Measurements from ENCODE around the gene PCSK5.
"Not testable (repeated sequence)": the region's sequence is repeated elsewhere in the genome, so short reads cannot be mapped to it uniquely, and the experiment has no call there.

Gene PCSK5

DNA sequence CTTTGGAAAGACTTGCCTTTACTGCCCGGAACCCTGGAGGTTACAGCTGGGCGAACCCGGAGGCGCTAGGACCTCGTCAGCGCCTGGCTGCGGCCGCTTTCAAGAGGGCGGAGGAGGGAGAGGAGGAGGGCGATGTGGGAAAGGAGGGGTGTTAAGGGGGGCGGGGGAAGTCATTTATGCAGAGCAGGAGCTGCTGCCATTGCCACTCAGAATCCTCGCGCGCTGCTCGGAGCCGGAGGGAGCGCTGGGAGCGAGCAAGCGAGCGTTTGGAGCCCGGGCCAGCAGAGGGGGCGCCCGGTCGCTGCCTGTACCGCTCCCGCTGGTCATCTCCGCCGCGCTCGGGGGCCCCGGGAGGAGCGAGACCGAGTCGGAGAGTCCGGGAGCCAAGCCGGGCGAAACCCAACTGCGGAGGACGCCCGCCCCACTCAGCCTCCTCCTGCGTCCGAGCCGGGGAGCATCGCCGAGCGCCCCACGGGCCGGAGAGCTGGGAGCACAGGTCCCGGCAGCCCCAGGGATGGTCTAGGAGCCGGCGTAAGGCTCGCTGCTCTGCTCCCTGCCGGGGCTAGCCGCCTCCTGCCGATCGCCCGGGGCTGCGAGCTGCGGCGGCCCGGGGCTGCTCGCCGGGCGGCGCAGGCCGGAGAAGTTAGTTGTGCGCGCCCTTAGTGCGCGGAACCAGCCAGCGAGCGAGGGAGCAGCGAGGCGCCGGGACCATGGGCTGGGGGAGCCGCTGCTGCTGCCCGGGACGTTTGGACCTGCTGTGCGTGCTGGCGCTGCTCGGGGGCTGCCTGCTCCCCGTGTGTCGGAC, at the start of gene PCSK5:
Gene PCSK5 (plus strand): TSS at position 202 of the 805 bp plus-strand sequence. CDS start 509 bp downstream, at position 711.
- DNase-seq, result peak; percentile 42

DNA sequence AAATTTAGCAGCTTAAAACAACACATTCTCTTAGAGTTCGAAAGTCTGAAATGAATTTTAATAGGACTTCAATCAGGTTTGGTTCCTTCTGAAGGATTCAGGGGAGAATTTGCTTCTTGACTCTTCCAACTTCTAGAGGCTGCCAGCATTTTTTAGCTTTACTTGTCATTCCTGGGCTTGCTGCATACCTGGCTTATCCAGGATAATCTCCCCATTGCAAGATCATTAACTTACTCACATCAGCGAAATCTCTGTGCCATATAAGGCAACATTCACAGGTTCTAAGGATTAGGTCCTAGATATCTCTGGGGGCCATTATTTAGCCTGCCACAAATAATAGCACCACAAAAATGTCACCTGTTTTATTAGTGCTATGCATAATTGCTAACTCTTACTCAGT, 46.2 kb upstream of the PCSK5 start:
- no peak for DNase-seq

DNA sequence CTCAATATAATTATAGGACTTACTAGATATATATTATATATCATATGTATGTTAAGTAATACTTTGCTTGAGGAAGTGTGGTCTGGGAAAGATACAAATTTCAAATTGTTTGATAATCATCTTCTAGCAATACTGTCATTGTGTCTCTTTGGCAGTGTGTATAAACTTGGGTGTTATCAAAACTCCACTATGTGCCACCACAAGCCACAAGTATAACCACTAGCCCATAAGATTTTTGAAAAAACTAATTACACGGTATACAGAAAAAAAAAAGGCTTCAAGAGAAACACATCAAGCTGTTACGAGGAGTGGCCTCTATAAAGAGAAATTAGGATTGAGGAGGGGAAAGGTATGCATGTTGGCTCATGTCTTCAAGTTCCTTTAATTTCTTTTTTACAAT, 44.7 kb upstream of the PCSK5 start:
- no peak for DNase-seq

DNA sequence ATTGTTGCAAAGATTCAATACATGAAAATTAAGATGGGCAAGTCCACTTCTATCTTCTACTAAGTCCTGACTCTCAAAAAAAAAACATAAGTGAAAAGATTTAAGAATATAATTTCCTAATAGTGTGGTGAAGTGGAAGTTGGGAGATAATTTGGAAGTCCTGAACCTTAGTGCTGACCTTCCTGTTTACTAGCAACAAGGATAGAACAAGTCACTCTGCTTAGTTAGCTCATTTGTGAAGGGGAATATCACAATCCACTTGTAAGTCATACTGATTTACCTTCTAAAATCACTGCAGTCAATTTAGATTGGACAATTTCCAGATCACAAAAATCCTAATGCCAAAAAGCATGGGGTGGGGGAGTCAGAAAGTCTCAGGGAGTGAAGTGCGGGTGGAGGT, 43.4 kb upstream of the PCSK5 start:
- no peak for DNase-seq

DNA sequence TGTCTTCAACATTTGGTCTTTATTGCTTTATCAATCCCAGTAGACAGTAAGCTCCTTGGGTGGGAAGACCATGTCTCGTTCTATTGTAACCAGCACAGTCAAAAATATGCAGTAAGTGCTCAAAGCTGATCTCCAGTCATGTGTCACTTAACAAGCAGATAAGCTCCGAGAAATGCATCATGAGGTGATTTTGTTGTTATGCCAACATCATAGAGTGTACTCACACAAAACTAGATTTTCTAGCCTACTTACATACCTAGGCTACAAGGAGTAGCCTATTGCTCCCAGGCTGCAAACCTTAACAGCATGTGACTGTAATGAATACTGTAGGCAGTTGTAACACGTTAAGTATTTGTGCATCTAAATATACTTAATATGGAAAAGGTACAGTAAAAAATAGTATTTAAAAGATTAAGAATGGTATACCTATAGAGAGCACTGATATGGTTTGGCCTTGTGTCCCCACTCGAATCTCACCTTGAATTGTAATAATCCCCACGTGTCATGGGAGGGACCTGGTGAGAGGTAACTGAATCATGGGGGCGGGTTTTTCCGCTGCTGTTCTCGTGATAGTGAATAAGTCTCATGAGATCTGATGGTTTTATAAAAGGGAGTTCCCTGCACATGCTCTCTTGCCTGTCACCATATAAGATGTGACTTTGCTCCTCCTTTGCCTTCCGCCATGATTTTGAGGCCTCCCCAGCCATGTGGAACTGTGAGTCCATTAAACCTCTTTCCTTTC, 39.8 kb upstream of the PCSK5 start:
- no peak for DNase-seq

DNA sequence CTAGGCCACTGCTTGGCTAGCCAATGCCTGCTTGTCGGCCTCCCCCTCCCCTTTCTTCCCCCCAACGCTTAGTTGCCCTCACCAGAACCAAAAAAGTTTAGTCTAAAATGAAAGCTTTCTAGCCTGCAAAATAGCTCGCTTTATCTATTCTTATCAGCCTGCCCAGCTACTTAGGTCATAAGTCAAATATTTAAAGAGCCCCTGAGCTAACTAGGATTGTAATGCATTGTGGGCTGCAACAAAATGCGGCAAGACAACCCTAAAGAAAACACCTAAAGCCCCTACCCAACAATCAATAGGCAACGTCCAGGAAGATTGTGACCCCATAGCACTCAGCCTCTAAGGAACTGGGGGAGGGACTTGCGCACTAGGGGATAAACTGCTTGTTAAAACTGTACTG, 38.6 kb upstream of the PCSK5 start:
- DNase-seq, result no peak

DNA sequence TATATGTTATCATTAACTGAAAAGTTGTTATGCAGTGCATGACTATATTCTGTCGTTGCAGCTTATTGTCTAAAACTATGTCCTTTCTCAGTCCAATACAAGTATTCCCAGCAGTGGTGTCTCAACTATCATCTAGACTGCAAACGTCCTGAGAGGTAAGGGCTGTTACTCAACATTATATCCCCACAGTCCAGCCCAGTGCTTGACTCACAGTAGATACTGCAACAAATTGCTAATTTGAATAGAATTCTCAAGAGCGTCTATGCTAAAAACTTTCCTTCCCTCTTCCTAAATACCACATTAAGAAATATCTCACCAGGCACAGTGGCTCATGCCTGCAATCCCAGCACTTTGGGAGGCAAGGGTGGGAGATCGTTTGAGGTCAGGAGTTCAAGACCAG, 37.7 kb upstream of the PCSK5 start:
- DNase-seq, result no peak

DNA sequence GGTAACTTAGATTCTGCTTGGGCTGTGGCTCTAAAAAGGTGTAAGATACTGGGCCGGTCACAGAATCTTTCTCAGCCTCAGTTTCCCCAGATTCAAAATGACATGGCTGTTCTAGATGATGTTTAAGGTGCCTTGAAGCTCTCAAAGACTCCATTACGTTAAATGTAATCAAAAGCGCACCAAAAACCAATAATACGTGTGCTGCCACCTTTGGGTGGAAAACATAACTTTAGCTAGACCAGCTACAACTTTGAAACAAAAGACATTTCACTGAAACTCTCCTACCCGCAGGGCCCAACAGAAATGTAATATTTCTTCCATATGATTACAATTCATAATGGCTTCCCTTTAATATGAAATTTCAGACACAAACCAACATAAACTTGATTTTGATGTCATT, 35.0 kb upstream of the PCSK5 start:
- no peak for DNase-seq

DNA sequence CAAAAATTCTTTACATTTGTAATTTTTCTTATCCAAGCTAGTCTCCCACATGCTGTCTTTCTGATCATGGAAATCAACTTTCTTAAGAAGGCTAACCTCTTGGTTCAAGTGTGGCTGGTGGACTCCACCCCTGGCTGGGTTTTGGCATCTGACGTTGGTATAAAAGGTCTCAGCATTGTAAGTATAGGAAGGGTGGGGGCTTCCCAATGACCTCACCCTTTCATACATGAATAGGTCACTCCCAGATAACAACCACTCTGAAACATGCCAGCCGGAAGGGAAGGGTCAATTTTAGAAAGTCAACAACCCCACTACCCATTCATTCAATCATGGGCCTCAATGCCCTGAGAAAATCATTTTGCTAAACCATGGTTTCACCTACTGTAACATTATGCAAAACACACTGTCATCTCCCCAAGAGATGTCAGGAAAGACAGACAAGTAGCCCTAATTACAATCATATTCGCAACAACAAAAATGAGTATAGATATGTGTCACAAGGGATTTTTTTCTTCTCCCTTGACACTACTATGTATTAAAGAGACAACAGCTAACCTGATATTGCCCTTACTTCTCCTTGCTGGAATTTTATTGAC, 31.9 kb upstream of the PCSK5 start:
- no peak for DNase-seq

DNA sequence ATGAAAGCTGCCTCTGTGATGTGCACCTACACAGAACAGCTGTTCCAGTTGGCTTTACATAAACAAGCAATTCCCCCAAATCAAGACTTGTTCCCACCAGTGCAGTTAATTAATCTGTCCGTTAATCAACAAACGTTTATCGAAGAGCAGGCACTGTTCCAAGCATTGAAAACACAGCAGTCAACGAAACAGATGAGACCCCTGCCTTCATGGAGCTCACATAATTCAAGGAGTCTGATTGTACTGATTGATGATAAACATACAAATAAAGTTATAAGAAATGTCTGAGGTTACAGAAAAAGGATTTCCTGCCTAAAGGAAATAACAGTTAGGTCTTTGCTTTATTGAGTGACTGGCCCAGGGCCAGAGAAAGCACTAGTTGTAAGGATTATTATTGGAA, 26.2 kb upstream of the PCSK5 start:
- DNase-seq, result no peak

DNA sequence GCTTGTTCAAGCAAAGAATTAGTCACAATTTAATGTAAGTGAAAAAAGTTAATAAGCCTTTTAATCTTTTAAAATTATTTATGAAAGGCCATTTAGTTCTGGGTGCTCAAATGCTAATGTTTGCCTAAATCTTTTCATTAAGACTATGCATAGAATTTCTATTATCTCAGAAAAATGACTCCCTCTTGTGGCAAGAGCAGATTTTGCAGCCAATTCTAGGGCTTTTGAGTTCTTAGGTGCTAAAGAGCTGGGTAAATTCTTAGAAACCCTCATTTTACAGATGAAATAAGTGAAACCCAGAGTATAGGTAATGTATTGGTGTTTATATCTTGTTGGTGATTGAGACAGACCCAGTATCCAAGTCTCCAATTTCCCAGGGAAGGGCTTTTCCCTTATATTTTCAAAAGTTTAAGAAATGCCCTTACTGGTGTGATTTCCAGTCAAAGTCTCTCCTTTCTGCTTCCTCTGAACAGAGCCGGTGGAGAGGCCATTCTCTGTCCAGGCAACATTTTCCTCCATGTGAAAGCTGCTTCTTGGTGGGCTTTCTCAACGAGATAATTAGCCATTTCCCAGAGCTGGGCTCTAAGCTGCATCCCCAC, 24.1 kb upstream of the PCSK5 start:
- DNase-seq, result no peak

DNA sequence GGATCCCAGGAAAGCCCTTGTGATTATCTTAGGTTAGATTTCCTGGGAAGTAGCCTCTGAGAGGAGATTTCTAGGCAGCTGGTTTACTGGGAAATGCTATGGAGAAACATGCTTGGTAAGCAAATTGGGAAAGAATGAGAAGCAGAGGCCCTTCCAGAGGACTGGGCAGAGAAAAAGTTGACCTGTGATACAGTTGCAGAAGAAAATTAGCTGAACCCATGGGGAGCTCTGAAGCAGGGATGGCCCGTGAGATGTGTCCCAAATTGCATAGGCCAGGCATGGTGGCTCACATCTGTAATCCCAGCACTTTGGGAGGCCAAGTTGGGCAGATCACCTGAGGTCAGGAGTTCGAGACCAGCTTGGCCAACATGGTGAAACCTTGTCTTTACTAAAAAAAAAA, 21.9 kb upstream of the PCSK5 start:
- not testable (repeated sequence) for DNase-seq

DNA sequence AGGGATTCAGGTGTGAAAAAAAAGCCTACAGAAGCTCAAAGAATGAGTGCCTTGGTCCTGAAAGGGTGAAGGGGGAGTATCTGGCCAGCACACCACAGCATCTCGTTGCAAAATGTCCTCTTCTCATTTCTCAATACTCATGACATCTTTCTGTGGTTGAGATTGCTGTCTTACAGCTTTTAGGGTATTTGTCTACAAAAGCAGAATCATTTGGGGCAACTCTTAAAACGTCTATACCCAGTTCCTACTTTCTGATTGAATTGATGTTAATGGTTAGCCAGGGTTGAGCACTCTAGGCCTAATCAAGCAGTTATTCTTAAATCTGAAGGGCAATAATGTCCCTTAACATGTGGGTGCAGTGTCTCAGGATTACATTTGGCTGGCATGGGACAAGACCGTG, 21.2 kb upstream of the PCSK5 start:
- no peak for DNase-seq

DNA sequence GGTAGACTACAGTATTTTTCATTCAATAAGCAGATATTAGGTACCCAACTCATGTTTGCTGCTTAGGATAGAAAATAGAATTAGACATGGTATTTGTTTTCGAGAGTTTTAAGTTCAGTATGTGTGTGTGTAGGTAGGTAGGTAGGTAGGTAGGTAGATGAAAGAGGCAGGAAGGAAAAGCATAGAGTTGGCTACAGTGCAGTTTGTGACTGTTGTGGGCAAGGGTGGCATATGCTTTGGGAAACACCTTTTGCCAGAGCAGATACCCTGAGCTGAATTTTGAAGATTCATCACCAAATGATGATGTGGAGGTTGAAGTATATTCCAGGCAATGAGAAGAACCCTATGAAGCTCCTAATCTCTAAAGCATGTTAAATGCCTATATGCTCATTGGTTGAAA, 20.0 kb upstream of the PCSK5 start:
- DNase-seq, result no peak

DNA sequence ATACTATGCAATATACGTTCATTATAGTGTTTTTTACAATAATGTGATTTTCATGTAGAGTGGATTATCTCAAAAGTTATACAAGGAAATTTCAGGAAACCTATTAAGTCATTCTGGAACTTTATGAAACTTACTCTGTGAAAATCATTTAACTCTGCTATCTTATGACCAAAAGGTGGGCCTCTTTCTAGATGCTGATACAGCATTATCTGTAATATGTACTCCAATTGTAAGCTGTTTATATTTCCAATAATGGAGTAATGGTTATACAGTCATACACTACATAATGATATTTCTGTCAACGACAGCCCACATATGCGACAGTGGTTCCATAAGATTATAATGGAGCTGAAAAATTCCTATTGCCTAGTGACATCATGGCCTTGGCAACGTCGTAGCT, 18.8 kb upstream of the PCSK5 start:
- no peak for DNase-seq

DNA sequence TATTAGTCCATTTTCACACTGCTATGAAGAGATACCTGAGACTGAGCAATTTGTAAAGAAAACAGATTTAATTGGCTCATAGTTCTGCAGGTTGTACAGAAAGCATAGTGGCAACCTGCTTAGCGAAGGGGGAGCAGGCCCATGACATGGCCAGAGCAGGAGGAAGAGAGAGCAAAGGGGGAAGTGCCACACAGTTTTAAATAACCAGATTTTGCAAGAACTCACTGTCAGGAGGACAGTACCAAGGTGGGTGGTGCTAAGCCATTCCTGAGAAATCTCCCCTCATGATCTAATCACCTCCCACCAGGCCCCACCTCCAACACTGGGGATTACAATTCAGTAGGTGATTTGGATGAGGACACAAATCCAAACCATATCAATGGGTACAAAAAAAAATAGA, 16.8 kb upstream of the PCSK5 start:
- no peak for DNase-seq

DNA sequence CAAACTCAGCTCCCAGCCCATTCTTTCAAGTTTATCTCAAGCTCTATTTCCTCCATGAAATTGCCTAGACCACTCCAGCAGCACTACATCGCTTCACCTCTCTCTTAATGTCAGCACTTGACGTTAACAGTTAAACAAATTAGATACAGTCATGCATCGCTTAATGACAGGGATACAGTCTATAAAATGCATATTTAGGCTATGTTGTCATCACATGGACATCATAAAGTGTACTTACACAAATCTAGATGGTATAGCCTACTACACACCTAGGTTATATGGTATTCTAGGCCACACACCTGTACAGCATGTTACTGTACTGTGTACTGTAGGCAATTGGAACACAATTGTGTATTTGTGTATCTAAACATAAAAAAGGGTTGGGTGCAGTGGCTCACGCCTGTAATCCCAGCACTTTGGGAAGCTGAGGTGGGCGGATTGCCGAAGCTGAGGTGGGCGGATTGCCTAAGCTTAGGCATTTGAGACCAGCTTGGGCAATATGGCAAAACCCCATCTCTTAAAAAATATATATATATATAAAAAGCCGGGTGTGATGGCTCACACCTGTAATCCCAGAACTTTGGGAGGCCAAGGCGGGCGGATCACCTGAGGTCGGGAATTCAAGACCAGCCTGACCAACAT, 13.4 kb upstream of the PCSK5 start:
- DNase-seq, result peak; percentile 24

DNA sequence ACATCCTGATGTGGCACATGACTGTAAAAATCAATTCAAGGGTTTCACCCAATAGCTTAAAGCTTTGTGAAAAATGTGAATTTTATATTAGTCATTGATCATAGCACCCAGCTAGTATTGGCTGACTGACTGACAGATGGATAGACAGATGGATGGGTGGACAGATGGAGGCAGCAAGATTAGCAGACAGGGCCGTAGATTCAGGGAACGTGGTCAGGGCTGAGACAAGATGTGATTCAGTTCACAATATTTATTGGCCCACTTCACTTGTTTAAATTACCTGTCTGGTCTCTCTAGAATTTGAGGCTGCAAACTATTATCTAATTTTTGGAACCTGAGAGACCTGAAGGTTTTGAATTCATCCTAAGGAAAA, 12.0 kb upstream of the PCSK5 start:
- DNase-seq, result no peak

DNA sequence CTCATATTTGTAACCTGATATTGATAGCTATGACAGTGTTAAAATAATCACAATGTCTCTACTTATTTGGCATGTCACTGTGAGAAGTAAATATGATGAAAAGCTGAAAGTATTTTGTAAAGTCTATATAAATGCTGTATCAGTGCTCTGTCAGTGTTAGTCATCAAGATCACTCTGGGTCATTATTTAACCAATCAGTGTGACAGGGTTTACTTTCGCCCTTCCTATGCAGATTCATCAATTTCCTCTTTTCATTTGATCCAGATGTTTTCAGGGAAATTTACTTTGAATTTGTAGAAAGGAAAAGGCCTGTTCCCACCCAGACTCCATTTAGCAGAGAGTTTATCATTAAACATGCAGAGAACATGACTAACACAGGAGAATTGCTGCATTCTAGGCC, 9.9 kb upstream of the PCSK5 start:
- DNase-seq, result no peak

DNA sequence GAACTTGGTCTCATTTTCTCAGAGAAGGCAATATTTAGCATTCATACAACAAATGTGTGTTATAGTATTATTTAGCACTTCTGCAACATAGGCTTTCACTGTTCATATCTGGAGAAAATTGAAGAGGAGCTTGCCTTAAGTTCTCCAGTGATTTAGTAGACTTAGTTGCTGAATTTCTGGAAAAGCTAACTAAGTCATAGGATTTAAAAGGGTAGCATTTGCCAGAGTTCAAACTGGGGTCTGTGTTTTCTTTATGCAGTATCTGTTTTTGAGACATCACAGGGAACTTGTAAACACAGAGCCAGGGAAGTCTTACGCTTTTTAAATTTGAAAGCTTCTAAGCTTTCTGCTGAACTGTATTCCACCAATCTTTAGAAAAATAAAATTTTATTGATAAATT, 8.7 kb upstream of the PCSK5 start:
- DNase-seq, result no peak

DNA sequence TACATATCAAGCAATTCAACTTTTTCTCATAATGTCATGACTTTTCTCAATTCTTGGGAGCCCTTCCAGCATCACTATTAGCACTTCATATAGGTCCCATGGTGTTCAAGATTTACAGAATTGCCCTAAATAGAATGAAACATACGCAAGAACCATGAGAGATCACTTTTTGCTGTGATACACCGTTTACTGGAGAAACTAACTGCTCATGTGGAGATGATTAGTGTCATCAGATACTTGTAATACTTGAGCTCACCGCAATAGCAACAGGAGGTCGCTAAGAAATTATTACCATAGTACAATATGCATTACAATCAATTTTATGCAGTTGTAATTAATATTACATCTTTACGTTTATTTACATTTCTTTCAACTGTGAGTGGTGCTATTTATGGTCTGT, 4.8 kb upstream of the PCSK5 start:
- no peak for DNase-seq

DNA sequence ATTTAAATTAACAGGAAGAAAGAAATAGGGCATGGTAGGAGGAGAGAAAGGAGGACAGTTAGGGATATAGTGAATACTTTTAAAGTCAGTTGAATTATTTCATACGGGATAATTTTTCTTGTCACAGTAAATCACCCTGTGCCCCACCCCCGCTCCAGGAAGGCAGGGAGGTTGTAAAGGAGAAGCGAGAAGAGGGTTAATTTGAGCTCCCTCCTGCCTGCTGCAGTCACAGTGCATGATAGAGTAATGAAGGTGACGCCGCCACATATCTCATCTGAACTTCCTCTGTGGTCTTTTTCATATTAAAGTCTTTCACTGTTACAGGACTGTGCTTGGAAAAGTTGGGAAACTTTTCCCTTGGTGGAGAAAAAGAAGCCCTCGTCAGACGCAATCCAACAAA, 896 bp upstream of the PCSK5 start:
- no peak for DNase-seq

DNA sequence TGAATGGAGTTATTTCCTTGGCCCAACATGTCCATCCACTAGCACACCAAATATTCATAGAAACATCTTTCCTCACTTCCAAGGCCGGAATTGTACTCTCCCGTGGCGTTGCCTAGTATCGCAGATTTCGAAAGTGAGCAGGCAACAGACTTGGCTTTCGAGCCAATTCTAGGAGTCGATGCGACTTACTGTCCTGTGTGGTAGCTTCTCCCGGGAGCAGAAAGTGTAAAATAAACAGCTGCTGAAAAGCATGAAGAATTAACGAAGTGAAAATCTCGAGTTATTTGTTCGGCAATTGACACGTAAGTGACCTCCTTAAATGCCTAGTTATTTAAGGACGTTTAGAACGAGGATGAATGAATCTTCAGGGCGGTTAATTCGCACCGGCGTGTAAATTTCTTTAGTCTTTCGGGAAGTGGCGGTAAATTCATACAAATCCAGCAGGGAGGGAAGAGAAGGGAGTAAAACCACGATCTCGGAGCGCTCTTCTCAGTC, 449 bp upstream of the PCSK5 start:
- no peak for DNase-seq

Measured in NCI-H187 treated with DMSO at 0.1 percent for 48 hours (cell line).